C1 segment of cervical spinal cord (tissue), 14 donors: ENCODE measurements around the gene WDR83.
A peak's percentile ranks its signal among the peaks of the same experiment; 100 is the strongest.
"Not testable (repeated sequence)": the region's sequence is repeated elsewhere in the genome, so short reads cannot be mapped to it uniquely, and the experiment has no call there.

Experiments
- DNase-seq, 14 donors: peaks; one replicate each; lab custom pipeline; 2025; lab: John Stamatoyannopoulos, UW

The WDR83 gene

GRCh38 chr19:12655546-12655945 is 11.1 kb upstream of the WDR83 start:
- DNase-seq = no peak

- no peak for DNase-seq
Measured at GRCh38 chr19:12656899-12657571, 9.6 kb upstream of the WDR83 start.

GRCh38 chr19:12657966-12658365 is 8.6 kb upstream of the WDR83 start:
- DNase-seq = no peak

GRCh38 chr19:12660980-12661379 is 5.6 kb upstream of the WDR83 start:
- peak in 6 of 14 donors; percentile 6 to 71 (median 29) for DNase-seq

GRCh38 chr19:12664406-12665280 is 2.0 kb upstream of the WDR83 start:
- DNase-seq = no peak

- DNase-seq = peak in 7 of 14 donors; percentile 10 to 45 (median 30)
Measured at GRCh38 chr19:12665281-12665573, 1.4 kb upstream of the WDR83 start.

- no peak for DNase-seq
Measured at GRCh38 chr19:12665671-12666264, 839 bp upstream of the WDR83 start.

- no peak for DNase-seq
Measured at GRCh38 chr19:12667731-12668302, 1.2 kb downstream of the WDR83 start.

- no peak for DNase-seq
Measured at GRCh38 chr19:12668346-12668745, 1.7 kb downstream of the WDR83 start.

- DNase-seq = peak in 2 of 14 donors; percentile 54 to 79
Measured at GRCh38 chr19:12668932-12669269, 2.3 kb downstream of the WDR83 start.

- DNase-seq = peak; percentile 39 to 87 (median 80)
Measured at GRCh38 chr19:12669270-12670158, 2.9 kb downstream of the WDR83 start.

GRCh38 chr19:12670159-12670928 is 3.7 kb downstream of the WDR83 start:
- DNase-seq = no peak

- no peak for DNase-seq
Measured at GRCh38 chr19:12672744-12673143, 6.1 kb downstream of the WDR83 start.

- DNase-seq = no peak
Measured at GRCh38 chr19:12675399-12675798, 8.8 kb downstream of the WDR83 start.

GRCh38 chr19:12675940-12676339 is 9.3 kb downstream of the WDR83 start:
- DNase-seq = no peak

GRCh38 chr19:12676384-12676792 is 9.8 kb downstream of the WDR83 start:
- DNase-seq = peak in 12 of 14 donors; percentile 8 to 70 (median 26)

GRCh38 chr19:12676928-12677327 is 10.3 kb downstream of the WDR83 start:
- DNase-seq = no peak

GRCh38 chr19:12678039-12678438 is 11.4 kb downstream of the WDR83 start:
- DNase-seq = not testable (repeated sequence)

GRCh38 chr19:12680034-12680433 is 13.4 kb downstream of the WDR83 start:
- DNase-seq = no peak
